HUES6 (cell line): ENCODE measurements around the gene SLC25A22.
A peak's percentile ranks its signal among the peaks of the same experiment; 100 is the strongest.

Experiments
- H3K27ac ChIP-seq: 2 replicates; pipeline ENCODE4 v1.7.0; 2013; ENCODE audit warnings: low read depth, mild to moderate bottlenecking, low read length, inconsistent platforms
- H3K27me3 ChIP-seq: 2 replicates; pipeline ENCODE4 v1.6.1; 2013; ENCODE audit warnings: low read length; ENCODE audit not compliant: control insufficient read depth, insufficient read depth
- H3K36me3 ChIP-seq: 2 replicates; pipeline ENCODE4 v1.6.1; 2013; ENCODE audit warnings: low read length; ENCODE audit not compliant: control insufficient read depth, insufficient read depth
- H3K4me1 ChIP-seq: 2 replicates; pipeline ENCODE4 v1.6.1; 2013; ENCODE audit warnings: low read length; ENCODE audit not compliant: control insufficient read depth, insufficient read depth
- H3K4me3 ChIP-seq: 2 replicates; pipeline ENCODE4 v1.5.1; 2013; ENCODE audit warnings: low read depth, low read length
- H3K9ac ChIP-seq: one replicate; pipeline ENCODE4 v1.6.1; 2013; ENCODE audit warnings: mild to moderate bottlenecking, low read length
- H3K9me3 ChIP-seq: 2 replicates; pipeline ENCODE4 v1.6.1; 2013; ENCODE audit warnings: low read depth, low read length; ENCODE audit not compliant: control insufficient read depth, insufficient read depth

The SLC25A22 gene

DNA sequence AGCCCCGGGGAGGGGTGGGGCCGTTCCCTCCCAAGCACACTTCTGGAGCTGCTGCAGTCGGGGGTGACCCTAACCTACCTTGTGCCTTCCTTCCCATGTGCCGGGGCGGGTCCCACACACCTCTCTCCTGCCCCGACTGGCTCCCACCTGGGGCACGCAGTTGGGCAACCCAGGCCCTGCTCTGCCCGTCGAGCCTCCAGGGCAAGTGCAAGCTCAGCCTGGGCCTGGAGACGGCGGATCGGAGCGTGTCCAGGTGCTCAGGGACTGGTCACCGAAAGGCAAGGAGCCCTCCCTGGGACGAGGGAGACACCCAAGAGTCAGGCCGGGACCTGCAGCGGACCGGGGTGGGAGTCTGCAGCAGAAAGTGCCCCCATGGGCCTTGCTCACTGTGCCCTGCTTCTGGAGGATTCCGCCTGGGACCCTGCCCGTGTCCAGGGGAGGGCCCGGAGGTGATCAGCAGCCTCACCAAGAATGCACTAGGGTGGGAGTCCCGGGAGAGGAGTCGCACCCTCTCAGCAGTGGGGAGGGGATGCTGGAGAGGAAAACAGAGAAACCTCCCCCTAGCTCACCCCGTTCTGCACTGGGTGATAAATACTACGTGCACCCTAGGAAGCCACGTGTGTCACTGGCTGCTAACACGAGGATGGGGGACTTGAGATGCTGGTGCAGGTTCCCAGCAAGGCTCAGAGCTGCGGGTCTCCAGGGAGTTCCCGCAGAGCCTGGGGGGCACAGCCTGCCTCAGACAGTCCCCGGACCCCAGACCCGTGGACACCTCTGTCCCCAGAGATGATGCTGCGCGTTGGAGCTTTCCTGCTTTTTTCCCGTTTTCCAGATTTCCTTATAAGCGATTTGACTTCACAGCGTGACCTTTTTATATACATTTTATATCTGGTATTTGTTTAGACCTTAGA lies 15.6 kb downstream of the SLC25A22 start:
- no peak overlapping the region for H3K9ac ChIP-seq
- no peak overlapping the region for H3K4me3 ChIP-seq
- peaks cover 30% of the 10 kb centered on the region for H3K4me1 ChIP-seq
- H3K27me3 ChIP-seq, result no peaks in the 10 kb centered on the region
- peaks cover 11% of the 10 kb centered on the region; the same call in 1 of the 2 replicates for H3K36me3 ChIP-seq
- H3K9me3 ChIP-seq, result no peaks in the 10 kb centered on the region
- H3K27ac ChIP-seq, result no peak overlapping the region

DNA sequence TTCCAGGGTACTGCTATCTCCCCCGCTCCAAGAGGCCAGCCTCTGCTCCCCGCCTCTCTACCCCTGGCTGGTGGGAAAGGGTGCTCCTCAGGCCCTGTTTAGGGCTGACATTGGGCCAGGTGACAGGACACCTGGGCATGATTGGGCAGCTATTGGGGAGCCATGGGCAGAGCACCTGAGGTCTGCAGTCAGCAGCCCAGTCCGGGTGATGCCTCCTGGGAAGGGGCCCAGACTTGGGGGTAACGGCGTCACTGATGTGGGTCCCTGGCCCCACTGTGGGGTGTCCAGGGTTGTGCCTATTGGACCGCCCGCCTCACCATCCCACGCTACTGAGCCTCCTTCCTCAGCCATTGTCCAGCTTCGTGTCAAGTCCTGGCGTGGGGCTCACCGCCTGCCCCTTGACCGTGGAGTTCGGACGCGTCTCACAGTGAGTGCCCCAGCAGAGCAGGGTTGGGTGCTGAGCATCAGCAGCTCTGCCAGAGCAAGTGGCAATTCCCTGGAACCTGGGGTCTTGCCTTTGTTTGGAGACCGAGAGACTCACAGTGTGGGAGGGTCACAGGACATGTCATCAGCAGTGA lies 18.0 kb downstream of the SLC25A22 start:
- H3K9me3 ChIP-seq, result no peaks in the 10 kb centered on the region
- H3K9ac ChIP-seq, result no peak overlapping the region
- H3K4me3 ChIP-seq, result no peak overlapping the region
- no peaks in the 10 kb centered on the region for H3K27me3 ChIP-seq
- H3K27ac ChIP-seq, result no peak overlapping the region
- peaks cover 36% of the 10 kb centered on the region for H3K4me1 ChIP-seq
- peaks cover 12% of the 10 kb centered on the region; the same call in 1 of the 2 replicates for H3K36me3 ChIP-seq

DNA sequence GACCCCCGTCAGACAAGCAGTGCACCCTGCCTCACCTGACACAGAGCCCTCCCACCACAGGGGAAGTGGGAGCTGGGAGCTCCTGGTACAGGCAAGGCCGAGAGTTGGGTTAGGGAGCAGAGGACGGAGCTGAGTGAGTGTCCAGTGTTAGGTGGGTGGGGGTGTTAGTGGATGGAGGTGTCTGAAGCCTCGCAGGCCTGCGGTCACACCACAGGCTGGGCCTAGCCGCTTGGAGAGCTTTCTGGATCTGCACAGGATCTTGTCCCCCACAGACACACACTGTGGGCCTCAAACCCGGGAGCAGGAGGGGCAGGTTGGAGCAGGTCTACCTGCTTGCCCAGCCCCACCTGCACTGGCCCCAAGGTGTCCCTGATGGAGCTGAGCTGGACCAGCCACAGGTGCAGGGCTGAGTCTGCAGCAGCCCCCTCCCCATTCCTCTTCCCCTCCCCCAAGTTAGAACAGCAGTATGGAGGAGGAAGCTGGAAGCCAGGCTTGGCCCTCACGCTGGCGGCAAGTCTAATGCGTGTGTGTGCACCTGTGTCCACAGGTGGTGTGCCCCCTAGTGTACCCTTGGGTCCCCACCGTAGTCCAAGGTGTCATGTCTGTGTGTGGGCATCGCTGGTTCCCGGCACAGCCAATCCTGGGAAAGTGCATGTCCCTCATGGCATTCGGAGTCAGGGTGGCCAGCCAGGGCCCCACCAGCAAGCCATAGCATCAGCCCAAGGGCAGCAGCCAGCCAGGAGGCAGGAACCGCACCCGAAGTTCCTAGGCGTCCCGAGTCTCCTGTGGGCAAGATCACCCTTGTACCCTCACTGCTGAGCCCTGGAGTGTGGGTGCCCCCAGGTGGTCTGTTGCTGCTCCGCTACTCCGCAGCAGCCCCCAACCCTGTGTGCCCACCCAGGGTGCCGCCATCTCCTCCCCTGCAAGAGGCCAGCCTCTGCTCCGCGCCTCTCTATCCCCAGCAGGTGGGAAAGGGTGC lies 18.8 kb downstream of the SLC25A22 start:
- no peak overlapping the region for H3K27ac ChIP-seq

DNA sequence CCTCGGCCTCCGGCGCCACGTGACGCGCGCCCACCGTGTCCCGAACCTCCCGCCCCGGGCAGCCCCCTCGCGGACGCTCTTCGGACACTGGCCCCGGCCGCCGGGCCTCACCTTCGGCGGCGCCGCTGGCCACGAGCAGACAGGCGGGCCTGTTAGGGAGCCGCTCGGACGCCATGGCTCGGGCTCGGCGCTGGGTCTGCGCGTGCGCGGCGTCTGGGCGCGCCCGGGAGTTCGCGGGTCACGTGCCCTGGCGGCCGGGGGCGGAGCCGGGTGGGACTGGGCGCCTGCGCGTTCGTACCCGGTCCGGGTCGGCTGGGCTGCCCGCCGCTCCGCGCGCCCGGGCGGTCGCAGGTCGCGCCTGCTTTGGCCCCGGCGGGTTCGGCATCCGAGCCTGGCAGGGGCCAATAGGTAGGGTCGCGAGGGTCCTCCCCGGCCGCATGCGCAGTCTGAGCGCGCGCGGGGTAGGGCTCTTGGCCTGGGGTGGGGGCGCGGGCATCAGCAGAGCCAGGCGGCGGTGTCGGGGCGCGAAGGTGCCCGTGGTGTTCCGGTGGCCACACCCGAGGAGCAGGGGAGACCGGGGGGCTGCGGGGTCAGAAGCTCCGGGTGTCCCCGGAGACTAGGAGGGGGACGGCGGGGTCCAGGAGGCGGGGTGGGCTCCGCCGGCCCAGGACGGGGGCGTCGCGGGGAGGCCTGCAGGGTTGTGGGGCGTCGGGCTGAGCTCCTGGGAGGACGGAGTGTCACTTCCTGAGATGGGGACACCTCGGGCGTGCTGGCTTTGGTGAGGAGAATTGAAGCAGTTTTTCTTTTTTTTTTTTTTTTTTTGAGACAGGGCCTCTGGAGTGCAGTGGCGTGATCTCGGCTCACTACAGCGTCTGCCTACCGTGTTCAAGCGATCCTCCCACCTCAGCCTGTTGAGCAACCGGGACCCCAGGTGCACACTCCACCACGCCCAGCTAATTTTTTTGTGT lies 20.5 kb downstream of the SLC25A22 start, which contains the start of gene GATD1:
GATD1 (minus strand) TSS at position 200 of the 968 bp plus-strand sequence; CDS start at position 175, 25 bp downstream.
- Histone ChIP-seq H3K36me3 (peaks cover 29% of the 10 kb centered on the region), H3K9ac (peak within 1 kb of the TSS; percentile 93), H3K27me3 (no peaks in the 10 kb centered on the region), H3K4me1 (peaks cover 27% of the 10 kb centered on the region), H3K27ac (peak within 1 kb of the TSS; percentile 86), H3K9me3 (no peaks in the 10 kb centered on the region), H3K4me3 (peak within 1 kb of the TSS; percentile 96)

More for the DNA sequence above, 18.8 kb downstream of the SLC25A22 start:
- Histone ChIP-seq H3K9ac (no peak overlapping the region), H3K27me3 (no peaks in the 10 kb centered on the region), H3K4me3 (no peak overlapping the region), H3K36me3 (peaks cover 15% of the 10 kb centered on the region; the same call in 1 of the 2 replicates), H3K9me3 (no peaks in the 10 kb centered on the region), H3K4me1 (peaks cover 38% of the 10 kb centered on the region)

DNA sequence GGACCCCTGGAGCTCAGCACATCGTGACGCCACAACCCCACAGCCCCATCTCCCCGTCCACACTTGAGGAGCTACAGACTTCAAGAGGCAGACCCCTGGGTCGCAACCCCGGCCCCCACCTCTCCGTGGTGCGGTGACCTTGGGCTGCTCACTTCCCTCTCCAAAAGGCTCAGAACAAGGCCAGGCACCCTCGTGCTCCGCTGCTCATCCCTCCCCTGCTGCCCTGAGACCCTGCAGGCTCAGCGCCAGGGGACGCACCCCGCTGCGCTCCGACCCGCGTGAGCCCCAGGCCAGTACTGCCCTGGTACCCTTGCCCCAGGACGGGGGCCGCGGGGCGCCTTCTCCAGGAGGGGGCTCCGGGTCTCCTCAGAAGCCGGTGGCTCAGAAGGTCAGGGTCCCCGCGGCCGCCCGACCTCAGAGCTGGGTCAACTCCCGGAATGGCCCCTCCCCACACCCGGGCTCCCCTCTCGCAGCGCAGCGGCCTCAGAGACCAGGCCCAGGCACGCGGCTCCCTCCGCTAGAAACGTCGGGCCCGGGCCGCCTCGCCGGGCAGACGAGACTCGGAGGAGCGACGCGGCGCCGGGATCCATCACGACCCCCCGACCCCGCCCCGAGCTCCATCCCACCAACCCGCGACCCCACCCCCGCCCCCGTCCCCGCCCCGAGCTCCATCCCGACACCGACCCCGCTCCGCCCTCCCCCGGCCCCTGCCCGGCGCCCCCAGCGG lies 21.4 kb downstream of the SLC25A22 start:
- H3K36me3 ChIP-seq, result peaks cover 37% of the 10 kb centered on the region
- no peaks in the 10 kb centered on the region for H3K9me3 ChIP-seq
- H3K4me3 ChIP-seq, result peak overlapping the region; percentile 96
- peak overlapping the region; percentile 85 for H3K27ac ChIP-seq
- peaks cover 20% of the 10 kb centered on the region for H3K4me1 ChIP-seq
- H3K9ac ChIP-seq, result peak overlapping the region; percentile 93
- H3K27me3 ChIP-seq, result no peaks in the 10 kb centered on the region

DNA sequence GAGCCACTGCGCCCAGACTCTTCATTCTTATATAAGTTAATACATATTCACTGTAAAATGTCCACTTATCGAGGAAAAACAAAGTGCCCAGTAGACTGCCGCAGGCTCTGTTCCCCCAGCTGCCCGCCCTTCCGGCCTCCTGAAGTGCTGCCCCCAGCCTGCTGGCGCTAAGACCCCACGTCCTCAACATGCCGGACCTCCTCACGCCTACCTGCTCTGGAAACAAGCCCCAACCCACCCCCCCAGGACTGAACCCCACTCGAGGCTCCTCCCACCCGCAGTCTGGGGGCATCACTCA lies 21.9 kb downstream of the SLC25A22 start:
- no peak overlapping the region for H3K27ac ChIP-seq
- H3K4me3 ChIP-seq, result peak overlapping the region; percentile 96
- H3K4me1 ChIP-seq, result peaks cover 17% of the 10 kb centered on the region
- H3K9me3 ChIP-seq, result no peaks in the 10 kb centered on the region
- H3K27me3 ChIP-seq, result no peaks in the 10 kb centered on the region
- peak overlapping the region; percentile 93 for H3K9ac ChIP-seq
- peaks cover 42% of the 10 kb centered on the region for H3K36me3 ChIP-seq

DNA sequence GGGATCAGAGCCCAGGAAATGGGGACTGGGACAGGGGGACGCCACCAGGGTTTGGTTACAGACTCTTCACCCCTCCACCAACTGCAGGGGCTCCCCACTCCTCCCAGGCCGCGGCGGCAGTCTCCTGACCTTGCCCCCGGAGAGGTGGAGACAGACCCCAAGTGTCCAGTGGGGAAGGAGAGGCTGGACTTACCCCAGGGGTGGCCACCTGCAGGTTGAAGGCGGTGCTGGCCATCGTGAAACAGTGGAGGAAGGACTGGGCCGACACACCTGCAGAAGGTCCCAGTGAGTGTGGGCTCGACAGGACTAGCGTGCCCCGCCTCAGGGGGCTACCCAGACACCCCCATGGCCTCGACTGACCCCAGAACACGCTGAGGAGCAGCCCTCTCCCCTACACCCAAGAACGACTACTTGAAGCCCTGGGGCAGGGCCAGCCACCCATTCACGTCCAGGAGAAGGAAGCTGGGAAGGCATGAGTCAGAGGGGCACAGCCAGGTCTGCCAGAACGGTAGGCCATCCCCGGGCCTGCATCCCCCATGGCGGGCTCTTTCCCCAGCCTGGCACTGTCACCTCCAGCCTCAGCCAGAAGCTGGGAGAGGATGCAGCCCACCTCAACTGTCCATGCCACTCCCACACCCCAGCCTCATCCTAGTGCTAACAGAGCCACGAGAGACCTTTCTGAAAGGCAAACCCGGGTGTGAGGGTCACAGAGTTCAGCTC lies 23.0 kb downstream of the SLC25A22 start:
- H3K9me3 ChIP-seq, result no peaks in the 10 kb centered on the region
- H3K27me3 ChIP-seq, result no peaks in the 10 kb centered on the region
- no peak overlapping the region for H3K9ac ChIP-seq
- H3K27ac ChIP-seq, result 0 out of 2 replicates have a peak overlapping the region, but pooled peaks have one; percentile 0
- H3K4me1 ChIP-seq, result peaks cover 17% of the 10 kb centered on the region
- H3K4me3 ChIP-seq, result 0 out of 2 replicates have a peak overlapping the region, but pooled peaks have one; percentile 21
- peaks cover 50% of the 10 kb centered on the region for H3K36me3 ChIP-seq

DNA sequence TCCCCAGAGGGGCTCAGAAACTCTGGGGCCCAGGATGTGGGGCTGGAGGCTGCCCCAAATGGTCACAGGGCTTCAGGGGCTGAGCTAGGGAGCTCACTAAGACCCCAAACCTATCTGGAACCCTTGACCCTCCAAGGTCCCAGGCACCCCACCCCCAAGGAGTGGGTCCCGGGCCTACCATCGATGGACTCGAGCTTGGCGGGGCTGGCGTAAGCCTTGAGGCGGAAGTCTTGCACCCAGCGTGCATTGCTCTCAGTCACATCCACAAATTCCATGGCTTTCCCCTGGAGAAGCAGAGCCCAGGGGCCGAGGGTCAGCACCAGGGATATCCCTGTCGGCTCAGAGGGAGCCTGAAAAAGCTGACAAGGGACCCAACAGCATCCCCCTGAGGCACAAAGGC lies 24.3 kb downstream of the SLC25A22 start:
- Histone ChIP-seq H3K27ac (no peak overlapping the region), H3K27me3 (no peaks in the 10 kb centered on the region), H3K9ac (no peak overlapping the region), H3K4me3 (no peak overlapping the region), H3K9me3 (no peaks in the 10 kb centered on the region), H3K36me3 (peaks cover 46% of the 10 kb centered on the region), H3K4me1 (peaks cover 17% of the 10 kb centered on the region)

DNA sequence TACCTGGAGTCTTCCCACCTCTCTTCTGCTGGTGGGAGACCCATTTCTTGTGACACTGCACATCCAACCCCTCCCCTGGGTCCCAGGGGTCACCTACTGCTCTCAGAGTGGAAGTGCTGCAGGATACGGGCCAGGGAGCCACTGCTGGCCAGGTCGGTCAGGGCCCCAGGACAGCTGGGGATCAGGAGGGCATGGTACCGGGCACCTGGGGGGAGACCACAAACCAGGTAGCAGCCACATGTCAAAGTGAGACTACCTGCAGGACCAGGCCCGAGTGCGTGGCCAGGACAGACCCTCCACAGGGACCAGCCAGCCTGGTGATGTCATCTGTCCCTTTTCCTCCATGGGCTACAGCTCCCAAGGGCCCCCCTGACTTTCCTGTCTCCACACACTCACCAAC lies 24.7 kb downstream of the SLC25A22 start:
- Histone ChIP-seq H3K36me3 (peaks cover 46% of the 10 kb centered on the region), H3K4me3 (no peak overlapping the region), H3K9me3 (no peaks in the 10 kb centered on the region), H3K4me1 (peaks cover 15% of the 10 kb centered on the region), H3K27ac (no peak overlapping the region; the same call in 1 of the 2 replicates), H3K27me3 (no peaks in the 10 kb centered on the region), H3K9ac (no peak overlapping the region)
